ENCODE data around the gene SPX. TPM values are rescaled to one million over a fixed set of nuclear protein-coding genes. Genes with fewer than 3 reads are reported as not detected.

Gene SPX
- total RNA-seq, 1 experiment from 2014 or later: 0.39 TPM

GRCh38 chr12:21561158-21561557, 35.1 kb downstream of the SPX start:
- Histone ChIP-seq H2AFZ (no peak overlapping the region), H3K36me3 (ENCODE audit: low read depth) (no peaks in the 10 kb centered on the region), H3F3A (ENCODE audit: insufficient read depth, low read depth) (peaks cover 4% of the 10 kb centered on the region; the same call in 1 of the 2 replicates), H3K79me2 (ENCODE audit: low read depth) (no peaks in the 10 kb centered on the region), H3K9me3 (ENCODE audit: insufficient read depth, low read depth) (peaks cover under 1% of the 10 kb centered on the region; the same call in 1 of the 2 replicates), H3K9me2 (ENCODE audit: insufficient read depth) (no peaks in the 10 kb centered on the region), H3K4me2 (no peak overlapping the region), H3K27ac (no peak overlapping the region), H3K4me1 (replicated peaks; ENCODE audit: insufficient read depth) (peaks cover 18% of the 10 kb centered on the region), H4K20me1 (ENCODE audit: insufficient read depth) (no peaks in the 10 kb centered on the region), H3K4me3 (no peak overlapping the region), H3K27me3 (ENCODE audit: insufficient read depth, low read depth) (no peaks in the 10 kb centered on the region)
- ChIA-PET POLR2A (ENCODE audit: unreplicated experiment) (interaction anchor here (0.5 kb wide), 1 partner anchor 102 kb away, joined by 3 read pairs; no protein-coding TSS in a partner anchor), CTCF (no interaction called here)
- no peak for DNase-seq
- no TSS peak for BruUV-seq (replicated peaks)
- no peak for TF ChIP-seq EZH2 (IDR thresholded peaks at IDR 0.05; ENCODE audit: low read depth)
- TF ChIP-seq, protein P1, sequence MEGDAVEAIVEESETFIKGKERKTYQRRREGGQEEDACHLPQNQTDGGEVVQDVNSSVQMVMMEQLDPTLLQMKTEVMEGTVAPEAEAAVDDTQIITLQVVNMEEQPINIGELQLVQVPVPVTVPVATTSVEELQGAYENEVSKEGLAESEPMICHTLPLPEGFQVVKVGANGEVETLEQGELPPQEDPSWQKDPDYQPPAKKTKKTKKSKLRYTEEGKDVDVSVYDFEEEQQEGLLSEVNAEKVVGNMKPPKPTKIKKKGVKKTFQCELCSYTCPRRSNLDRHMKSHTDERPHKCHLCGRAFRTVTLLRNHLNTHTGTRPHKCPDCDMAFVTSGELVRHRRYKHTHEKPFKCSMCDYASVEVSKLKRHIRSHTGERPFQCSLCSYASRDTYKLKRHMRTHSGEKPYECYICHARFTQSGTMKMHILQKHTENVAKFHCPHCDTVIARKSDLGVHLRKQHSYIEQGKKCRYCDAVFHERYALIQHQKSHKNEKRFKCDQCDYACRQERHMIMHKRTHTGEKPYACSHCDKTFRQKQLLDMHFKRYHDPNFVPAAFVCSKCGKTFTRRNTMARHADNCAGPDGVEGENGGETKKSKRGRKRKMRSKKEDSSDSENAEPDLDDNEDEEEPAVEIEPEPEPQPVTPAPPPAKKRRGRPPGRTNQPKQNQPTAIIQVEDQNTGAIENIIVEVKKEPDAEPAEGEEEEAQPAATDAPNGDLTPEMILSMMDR (conservative IDR thresholded peaks at IDR 0.05): no peak
- intact Hi-C loops (cut with micrococcal nuclease; ENCODE audit: unreplicated experiment): no loop called here

GRCh38 chr12:21562859-21563258, 36.8 kb downstream of the SPX start:
- ChIA-PET CTCF (no interaction called here), POLR2A (ENCODE audit: unreplicated experiment) (no interaction called here)
- Histone ChIP-seq H3K4me3 (no peak overlapping the region), H2AFZ (no peak overlapping the region), H3K36me3 (ENCODE audit: low read depth) (no peaks in the 10 kb centered on the region), H3K4me1 (replicated peaks; ENCODE audit: insufficient read depth) (peaks cover 18% of the 10 kb centered on the region), H3K27ac (no peak overlapping the region), H3K27me3 (ENCODE audit: insufficient read depth, low read depth) (no peaks in the 10 kb centered on the region), H3K4me2 (no peak overlapping the region), H4K20me1 (ENCODE audit: insufficient read depth) (no peaks in the 10 kb centered on the region), H3K9me3 (ENCODE audit: insufficient read depth, low read depth) (peaks cover 4% of the 10 kb centered on the region; the same call in 1 of the 2 replicates), H3K79me2 (ENCODE audit: low read depth) (no peaks in the 10 kb centered on the region), H3F3A (ENCODE audit: insufficient read depth, low read depth) (peaks cover 4% of the 10 kb centered on the region; the same call in 1 of the 2 replicates), H3K9me2 (ENCODE audit: insufficient read depth) (no peaks in the 10 kb centered on the region)
- no TSS peak for BruUV-seq (replicated peaks)
- no peak for TF ChIP-seq EZH2 (IDR thresholded peaks at IDR 0.05; ENCODE audit: low read depth)
- TF ChIP-seq, protein P1 (conservative IDR thresholded peaks at IDR 0.05): no peak
- intact Hi-C loops (cut with micrococcal nuclease; ENCODE audit: unreplicated experiment): no loop called here
- DNase-seq: no peak

- H3K27ac ChIP-seq: no peak overlapping the region
- TF ChIP-seq EZH2 (IDR thresholded peaks at IDR 0.05; ENCODE audit: low read depth): no peak
- TF ChIP-seq, protein P1 (conservative IDR thresholded peaks at IDR 0.05): no peak
- H3K9me2 ChIP-seq (ENCODE audit: insufficient read depth): no peaks in the 10 kb centered on the region
- DNase-seq: no peak
- no peaks in the 10 kb centered on the region for H3F3A ChIP-seq (ENCODE audit: insufficient read depth, low read depth)
- no peak overlapping the region for H3K4me2 ChIP-seq
- H3K27me3 ChIP-seq (ENCODE audit: insufficient read depth, low read depth): no peaks in the 10 kb centered on the region
- no peak overlapping the region for H2AFZ ChIP-seq
- POLR2A ChIA-PET (ENCODE audit: unreplicated experiment): no interaction called here
- H3K79me2 ChIP-seq (ENCODE audit: low read depth): no peaks in the 10 kb centered on the region
- no peak overlapping the region for H3K4me3 ChIP-seq
- no peaks in the 10 kb centered on the region for H3K36me3 ChIP-seq (ENCODE audit: low read depth)
- H3K4me1 ChIP-seq (replicated peaks; ENCODE audit: insufficient read depth): no peaks in the 10 kb centered on the region
- intact Hi-C loops (cut with micrococcal nuclease; ENCODE audit: unreplicated experiment): no loop called here
- no TSS peak for BruUV-seq (replicated peaks)
- H4K20me1 ChIP-seq (ENCODE audit: insufficient read depth): no peaks in the 10 kb centered on the region
- CTCF ChIA-PET: no interaction called here
- peaks cover 4% of the 10 kb centered on the region; the same call in 1 of the 2 replicates for H3K9me3 ChIP-seq (ENCODE audit: insufficient read depth, low read depth)
These were observed 40.3 kb downstream of the SPX start for GRCh38 chr12:21566223-21566906.

Measured in PC-9 (cell line).